NCI-H1048 (cell line): ENCODE measurements around the gene KCNQ1.

ENCODE experiments used
- DNase-seq: peaks from one replicate; lab custom pipeline; 2025; lab: John Stamatoyannopoulos, UW

Gene KCNQ1

GRCh38 chr11:2827256-2827655, 382.4 kb downstream of the KCNQ1 start:
- no peak for DNase-seq

DNA sequence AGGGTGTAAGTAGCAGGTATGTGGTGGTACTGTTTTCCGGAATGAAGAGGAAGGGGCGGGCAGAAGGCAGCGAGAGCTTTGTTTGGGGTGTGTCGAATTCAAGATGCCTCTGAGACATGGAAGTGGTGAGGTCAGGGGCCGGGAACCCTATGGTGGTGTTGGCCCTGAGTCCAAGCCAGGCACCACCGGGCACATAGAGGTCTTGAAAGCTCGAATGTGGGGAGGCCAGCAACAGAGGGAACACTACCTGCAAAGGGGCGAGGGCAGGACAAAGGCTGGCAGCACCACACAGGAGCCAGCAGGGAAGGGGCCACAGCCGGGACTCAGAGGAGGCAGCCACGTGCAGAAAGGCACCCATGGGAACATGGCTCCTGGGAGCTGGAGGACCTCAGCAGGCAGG, 383.0 kb downstream of the KCNQ1 start:
- DNase-seq, result no peak

DNA sequence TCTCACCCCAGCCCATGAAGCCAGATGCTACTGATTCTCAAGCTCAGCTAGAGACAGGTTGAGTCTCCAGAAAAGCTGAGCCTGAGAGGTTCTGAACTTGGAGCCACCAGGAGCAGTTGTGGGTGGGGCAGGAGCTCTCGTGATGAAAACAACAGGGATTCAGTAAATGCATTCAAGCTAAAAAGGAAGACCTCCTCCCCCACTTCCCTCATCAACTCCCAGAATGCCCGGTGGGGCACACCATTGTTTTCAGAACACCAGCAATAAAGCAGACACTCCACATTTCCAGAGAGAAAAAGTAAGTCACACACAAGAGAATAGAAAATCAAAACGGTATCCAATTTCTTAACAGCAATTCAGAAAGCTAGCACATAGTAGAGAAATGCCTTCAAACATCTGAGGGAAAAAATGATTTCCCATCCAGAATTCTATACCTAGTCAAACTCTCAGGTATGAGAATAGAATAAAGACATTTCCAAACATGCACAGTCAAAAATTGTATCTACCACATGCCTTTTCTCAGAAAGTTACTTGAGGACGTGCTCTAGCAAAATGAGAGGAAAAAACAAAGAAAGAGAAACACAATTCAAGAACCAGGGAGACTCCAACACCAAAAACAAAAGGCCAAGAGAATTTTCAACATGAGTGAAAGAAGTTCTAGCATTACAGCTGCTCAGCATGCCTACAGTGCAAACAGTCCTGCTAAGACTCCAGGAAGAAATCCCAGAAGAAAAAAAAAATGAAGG, 383.9 kb downstream of the KCNQ1 start:
- no peak for DNase-seq

GRCh38 chr11:2830030-2830812, 385.4 kb downstream of the KCNQ1 start:
- no peak for DNase-seq

GRCh38 chr11:2830886-2831285, 386.1 kb downstream of the KCNQ1 start:
- DNase-seq, result no peak

DNA sequence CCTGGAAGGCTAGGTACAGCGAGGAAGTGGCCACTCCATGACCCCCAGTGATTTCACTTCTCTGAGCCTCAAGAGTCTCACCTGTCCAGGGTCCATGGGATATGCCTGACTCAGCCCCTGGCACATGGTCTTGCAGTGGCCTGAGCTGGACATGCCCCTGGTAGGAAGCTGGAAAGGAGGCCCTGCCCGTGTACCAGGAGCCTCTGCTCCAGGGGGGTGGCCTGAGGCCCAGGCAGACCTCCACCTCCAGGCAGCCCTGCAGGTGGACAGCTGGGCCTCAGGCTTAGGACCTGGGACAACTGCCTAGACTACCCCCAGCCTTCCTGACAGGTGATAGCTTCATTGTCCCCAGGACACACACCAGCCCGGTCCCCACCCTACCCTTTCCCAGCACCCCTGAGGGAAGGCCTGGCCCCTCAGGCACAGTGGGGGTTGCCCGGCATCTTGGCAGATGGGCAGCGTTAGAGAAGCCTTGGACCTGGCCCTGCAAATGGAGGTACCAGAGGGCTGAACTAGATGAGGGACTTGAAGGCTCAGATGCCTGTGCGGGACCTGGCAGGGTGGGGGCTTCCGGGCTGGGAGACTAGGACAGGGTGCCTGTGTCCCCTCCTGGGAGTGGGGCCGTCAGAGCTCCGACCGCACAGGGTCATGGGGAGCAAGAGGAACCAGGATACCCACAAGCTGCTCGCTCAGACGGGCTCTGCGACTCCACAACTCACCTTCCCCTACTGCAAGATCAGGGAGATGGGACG, 387.1 kb downstream of the KCNQ1 start:
- no peak for DNase-seq

DNA sequence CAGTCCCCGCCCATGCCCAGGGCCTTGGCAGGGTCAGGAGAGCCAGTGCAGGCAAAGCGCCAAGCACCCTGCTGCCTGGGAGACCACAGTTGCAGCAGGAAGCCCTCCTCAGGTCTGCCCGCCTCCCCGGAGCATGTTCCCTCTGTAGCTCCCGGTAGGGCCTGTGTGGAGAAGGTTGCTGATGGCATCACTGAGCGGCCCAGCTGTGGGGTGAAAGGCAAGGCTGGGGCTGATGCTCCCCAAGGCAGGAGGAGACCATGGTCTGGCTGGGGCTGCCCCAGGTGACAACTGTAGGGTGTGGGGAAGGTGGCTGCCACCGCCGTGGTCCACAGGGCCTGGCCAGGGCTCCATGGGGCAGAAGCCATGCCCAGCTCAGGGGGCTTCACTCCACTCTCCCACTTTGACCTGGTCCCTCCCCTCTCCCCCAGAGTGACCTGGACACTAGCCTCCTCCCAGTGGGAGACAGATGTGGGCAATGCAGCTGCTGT, 387.8 kb downstream of the KCNQ1 start:
- DNase-seq, result no peak

- no peak for DNase-seq
Measured at GRCh38 chr11:2833051-2833715, 388.4 kb downstream of the KCNQ1 start.

GRCh38 chr11:2833716-2834502, 389.1 kb downstream of the KCNQ1 start:
- no peak for DNase-seq

DNA sequence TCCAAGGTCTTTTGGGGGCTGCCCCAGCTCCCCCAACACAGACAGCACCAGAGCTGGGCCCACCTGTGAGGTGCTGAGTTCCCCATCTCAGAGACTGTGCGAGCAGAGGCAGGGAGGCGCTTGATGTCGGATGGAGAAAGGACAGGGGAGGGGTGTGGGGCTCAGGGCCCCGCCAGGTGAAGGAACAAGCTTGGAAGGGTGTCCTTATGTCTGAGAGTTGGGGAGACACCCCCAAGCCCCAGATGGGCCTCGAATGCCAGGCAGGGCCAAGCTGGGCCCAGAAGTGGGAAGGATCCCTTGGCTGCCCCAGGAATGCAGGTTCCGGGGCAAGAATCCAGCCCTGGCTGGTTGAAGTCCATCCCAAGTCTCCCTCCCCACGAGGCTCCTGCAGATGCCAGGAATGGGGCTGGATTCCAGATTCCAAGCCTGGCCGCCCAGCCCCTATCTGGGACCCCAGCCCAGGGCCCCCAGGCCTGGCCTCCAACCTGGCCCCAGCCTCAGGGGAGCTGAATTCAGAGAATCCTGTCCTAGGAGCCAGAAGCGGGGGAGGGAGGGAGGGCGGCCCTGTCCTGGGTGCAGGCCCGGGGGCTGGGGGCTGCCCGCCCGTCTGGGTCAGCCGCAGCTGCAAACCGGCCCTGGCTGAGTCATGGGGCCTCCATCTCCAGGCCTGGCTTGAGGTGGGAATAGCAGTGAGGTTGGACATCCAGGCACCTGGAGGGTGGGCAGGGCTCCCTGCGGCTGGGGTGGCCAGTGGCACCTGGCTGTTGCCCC, 389.9 kb downstream of the KCNQ1 start:
- DNase-seq, result no peak

- DNase-seq, result no peak
Measured at GRCh38 chr11:2835296-2835695, 390.5 kb downstream of the KCNQ1 start.

- no peak for DNase-seq
Measured at GRCh38 chr11:2835751-2836150, 390.9 kb downstream of the KCNQ1 start.

GRCh38 chr11:2836315-2837095, 391.7 kb downstream of the KCNQ1 start:
- no peak for DNase-seq

DNA sequence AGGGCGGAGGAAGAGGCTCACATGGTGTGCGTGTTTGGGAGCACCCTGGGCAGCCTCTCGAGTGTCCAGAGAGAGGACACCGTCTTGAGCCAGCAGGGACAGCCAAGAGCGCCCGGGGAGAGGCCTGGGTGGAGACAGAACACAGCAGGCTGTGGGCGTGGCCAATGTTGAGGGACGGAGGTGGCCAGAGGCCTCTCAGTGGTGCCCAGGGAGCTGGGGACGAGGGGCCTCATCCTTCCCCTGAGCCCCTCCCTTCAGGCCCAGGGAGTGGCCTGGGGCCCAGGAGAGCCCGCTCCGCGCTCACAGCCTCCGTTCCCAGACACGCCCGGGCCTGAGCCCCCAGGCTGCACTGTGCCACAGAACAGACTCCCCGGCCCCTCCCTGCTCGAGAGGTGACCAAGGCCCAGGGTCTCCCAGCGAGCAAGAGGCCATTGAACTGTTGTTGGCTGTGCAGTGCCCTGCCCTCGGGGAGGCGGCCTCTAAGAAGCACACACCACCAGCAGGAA, 392.3 kb downstream of the KCNQ1 start:
- no peak for DNase-seq

DNA sequence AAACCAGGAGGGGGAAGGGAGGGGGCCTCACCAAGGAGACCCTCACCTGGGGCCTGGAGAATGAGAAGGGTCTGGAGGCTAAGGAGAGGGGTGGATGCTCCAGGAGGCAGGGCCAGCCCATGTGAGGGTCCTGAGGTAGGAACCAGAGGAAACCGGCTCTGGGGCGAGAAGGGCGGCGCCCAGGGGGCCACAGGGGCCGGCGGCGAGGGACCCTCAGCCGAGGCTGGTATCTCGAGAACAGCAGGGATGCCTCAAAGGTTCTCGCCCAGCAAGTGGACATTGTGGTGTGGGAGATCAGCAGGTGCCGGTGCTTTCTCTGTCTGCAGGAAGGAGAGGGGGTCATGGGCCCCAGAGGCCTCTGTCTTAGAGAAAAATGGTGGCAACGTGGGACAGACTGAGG, 392.8 kb downstream of the KCNQ1 start:
- DNase-seq, result no peak

DNA sequence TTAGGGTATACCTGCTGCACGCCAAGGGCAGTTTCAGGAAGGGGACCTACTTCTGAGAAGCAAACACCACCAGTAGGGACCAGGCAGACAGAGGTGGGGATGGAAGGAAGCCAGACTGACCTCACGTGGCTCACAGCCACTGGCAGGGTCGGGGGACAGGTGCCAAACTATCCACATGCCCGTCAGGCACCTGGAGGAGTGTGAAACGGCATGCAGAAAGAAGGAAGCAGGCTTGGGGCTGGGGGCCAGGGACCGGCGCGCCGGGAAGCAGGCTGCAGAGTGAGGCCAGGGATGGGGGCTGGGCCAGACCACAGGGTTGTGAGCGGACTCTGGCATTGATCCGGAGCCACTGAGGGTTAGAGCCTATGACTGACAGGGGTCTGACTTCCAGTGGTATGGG, 393.3 kb downstream of the KCNQ1 start:
- DNase-seq, result no peak

- DNase-seq, result no peak
Measured at GRCh38 chr11:2838676-2839294, 394.0 kb downstream of the KCNQ1 start.

DNA sequence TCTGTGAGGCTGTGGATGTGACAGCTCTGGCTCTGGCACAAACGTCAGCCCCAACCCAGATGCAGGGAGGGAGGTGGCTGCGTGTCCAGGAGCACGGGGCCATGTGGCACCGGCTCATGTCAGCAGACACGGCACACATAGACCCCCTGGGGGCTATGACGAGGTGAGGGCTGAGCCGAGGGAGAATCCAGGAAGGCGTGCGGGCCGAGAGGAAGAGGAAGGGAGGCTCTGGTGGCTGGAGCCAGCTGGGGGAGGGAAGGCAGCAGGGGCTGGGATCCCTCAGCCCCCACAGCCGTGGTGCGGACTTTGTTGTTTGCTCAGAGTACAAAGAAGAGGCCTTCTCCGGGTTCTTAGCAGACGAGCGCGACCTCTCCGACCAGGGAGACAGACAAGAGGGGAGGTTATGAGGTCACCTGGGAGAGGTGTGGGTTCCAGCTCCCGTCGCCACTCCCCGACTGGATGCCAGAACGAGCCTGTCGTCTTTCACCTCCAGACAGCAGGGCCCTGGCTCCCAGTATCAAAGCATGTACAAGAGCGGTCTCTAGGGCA, 394.7 kb downstream of the KCNQ1 start:
- no peak for DNase-seq
